Fibroblast of lung (primary cell): ENCODE data around the gene NEUROD1. TPM values are rescaled to one million over a fixed set of nuclear protein-coding genes. Genes with fewer than 3 reads are reported as not detected.
"Not testable (repeated sequence)": the region's sequence is repeated elsewhere in the genome, so short reads cannot be mapped to it uniquely, and the experiment has no call there.

ENCODE experiments used
- DNase-seq, 2 donors: peaks; one replicate each; pipeline versions ENCODE4 v3.0.0 to v3.0.0-alpha.2; 2010; ENCODE audit warnings: low read depth in 2 of 2
- H2AFZ ChIP-seq: 2 replicates; pipeline ENCODE4 v1.5.1; 2012; ENCODE audit warnings: low read length, control low read depth, inconsistent platforms
- H3K27ac ChIP-seq: 2 replicates; pipeline ENCODE4 v1.5.1; 2011; ENCODE audit warnings: low read length, control low read depth; ENCODE audit not compliant: insufficient read depth
- H3K27me3 ChIP-seq: 2 replicates; pipeline ENCODE4 v1.5.1; 2011; ENCODE audit warnings: mild to moderate bottlenecking, low read length; ENCODE audit not compliant: control insufficient read depth, insufficient read depth
- H3K36me3 ChIP-seq: 2 replicates; pipeline ENCODE4 v1.5.1; 2011; ENCODE audit warnings: low read length; ENCODE audit not compliant: control insufficient read depth, insufficient read depth
- H3K4me1 ChIP-seq: 2 replicates; pipeline ENCODE4 v1.5.1; 2011; ENCODE audit warnings: low read length; ENCODE audit not compliant: control insufficient read depth, insufficient read depth; ENCODE audit errors: extremely low read depth
- H3K4me2 ChIP-seq: 2 replicates; pipeline ENCODE4 v1.5.1; 2011; ENCODE audit warnings: low read length, control low read depth; ENCODE audit not compliant: insufficient read depth; ENCODE audit errors: extremely low read depth
- H3K4me3 ChIP-seq, 4 experiments: fragments of 200-600 bp in 1 of 4; sonication (generic) in 1 of 4; replicated peaks in 1 of 4; 2 replicates each; pipeline ENCODE4 v1.5.1; 2011 to 2016; ENCODE audit warnings: low read length in 4 of 4, low read depth in 3 of 4, mild to moderate bottlenecking in 3 of 4, control low read depth in 2 of 4, inconsistent platforms in 1 of 4, mixed read lengths in 1 of 4; ENCODE audit not compliant: insufficient read depth in 1 of 4; ENCODE audit errors: control extremely low read depth in 1 of 4
- H3K79me2 ChIP-seq: 2 replicates; pipeline ENCODE4 v1.5.1; 2012; ENCODE audit warnings: mild to moderate bottlenecking, low read length, inconsistent platforms; ENCODE audit not compliant: control insufficient read depth, insufficient read depth
- H3K9ac ChIP-seq: 2 replicates; pipeline ENCODE4 v1.5.1; 2011; ENCODE audit warnings: mild to moderate bottlenecking, low read length, control low read depth; ENCODE audit not compliant: insufficient read depth
- H3K9me3 ChIP-seq: 2 replicates; pipeline ENCODE4 v1.5.1; 2012; ENCODE audit warnings: low read depth, low read length; ENCODE audit not compliant: control insufficient read depth, insufficient read depth
- H4K20me1 ChIP-seq: 2 replicates; pipeline ENCODE4 v1.5.1; 2011; ENCODE audit warnings: low read length; ENCODE audit not compliant: control insufficient read depth, insufficient read depth; ENCODE audit errors: extremely low read depth
- CTCF ChIP-seq, 2 donors: IDR thresholded peaks in 1 of 2; conservative IDR thresholded peaks in 1 of 2; 1 replicate in 1 of 2; 2 replicates in 1 of 2; pipeline ENCODE4 v1.5.1; 2011 to 2012; ENCODE audit warnings: low read length in 2 of 2, control low read depth in 1 of 2, inconsistent platforms in 1 of 2, low read depth in 1 of 2, mild to moderate bottlenecking in 1 of 2
- EZH2 ChIP-seq: IDR thresholded peaks from 2 replicates; pipeline ENCODE4 v1.5.1; 2012; ENCODE audit warnings: low read length, control low read depth, mild to moderate bottlenecking; ENCODE audit errors: missing control alignments
- polyA plus RNA-seq, 2 donors: library from polyadenylated mRNA; depleted of rRNA in 1 of 2; stranded (reverse) in 1 of 2; unstranded in 1 of 2; fragments of >200 nt; gene quantifications; 2 replicates each; pipeline ENCODE4 v1.2.1, GENCODE V29; 2011 to 2012; ENCODE audit warnings: missing spikeins in 1 of 2
- total RNA-seq: library from RNA; depleted of rRNA; stranded (reverse); fragments of >200 nt; gene quantifications from 2 replicates; pipeline ENCODE4 v1.2.1, GENCODE V29; 2014

Gene NEUROD1
- total and polyA plus RNA-seq, 2 donors (not counting 1 experiment from before 2014, with no cell fraction given): not detected

DNA sequence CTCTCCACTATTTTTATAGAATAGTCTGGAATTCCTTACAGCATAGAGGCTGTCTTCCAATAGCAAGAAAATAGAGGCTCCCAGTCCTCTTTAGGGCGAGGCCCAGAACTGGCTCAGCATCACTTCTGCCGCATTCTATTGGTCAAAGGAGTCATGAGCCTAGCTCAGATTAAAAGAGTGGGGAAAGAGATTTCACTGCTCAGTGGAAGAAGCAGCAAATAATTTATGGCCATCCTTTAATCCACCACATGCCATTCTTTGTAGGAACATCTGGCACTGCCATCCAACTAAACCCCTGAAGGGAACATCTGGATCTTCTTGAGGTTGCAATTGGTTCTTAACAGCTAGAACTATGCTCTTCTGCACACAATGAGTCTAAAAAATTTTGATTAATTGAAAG is 43.4 kb upstream of the NEUROD1 start:
- TF ChIP-seq CTCF (conservative IDR thresholded peaks at IDR 0.05 in 1 of 2, IDR thresholded peaks at IDR 0.05 in 1 of 2; ENCODE audit: low read depth in 1 of 2, low read length in 2 of 2) (no peak), EZH2 (no peak)
- Histone ChIP-seq H3K4me3 (no peak overlapping the region), H2AFZ (no peak overlapping the region), H3K27ac (no peak overlapping the region), H3K9me3 (no peaks in the 10 kb centered on the region), H3K4me2 (no peak overlapping the region), H3K79me2 (no peaks in the 10 kb centered on the region), H3K36me3 (no peaks in the 10 kb centered on the region), H3K27me3 (peaks cover 2% of the 10 kb centered on the region), H4K20me1 (no peaks in the 10 kb centered on the region), H3K4me1 (no peaks in the 10 kb centered on the region), H3K9ac (no peak overlapping the region)
- DNase-seq: no peak

DNA sequence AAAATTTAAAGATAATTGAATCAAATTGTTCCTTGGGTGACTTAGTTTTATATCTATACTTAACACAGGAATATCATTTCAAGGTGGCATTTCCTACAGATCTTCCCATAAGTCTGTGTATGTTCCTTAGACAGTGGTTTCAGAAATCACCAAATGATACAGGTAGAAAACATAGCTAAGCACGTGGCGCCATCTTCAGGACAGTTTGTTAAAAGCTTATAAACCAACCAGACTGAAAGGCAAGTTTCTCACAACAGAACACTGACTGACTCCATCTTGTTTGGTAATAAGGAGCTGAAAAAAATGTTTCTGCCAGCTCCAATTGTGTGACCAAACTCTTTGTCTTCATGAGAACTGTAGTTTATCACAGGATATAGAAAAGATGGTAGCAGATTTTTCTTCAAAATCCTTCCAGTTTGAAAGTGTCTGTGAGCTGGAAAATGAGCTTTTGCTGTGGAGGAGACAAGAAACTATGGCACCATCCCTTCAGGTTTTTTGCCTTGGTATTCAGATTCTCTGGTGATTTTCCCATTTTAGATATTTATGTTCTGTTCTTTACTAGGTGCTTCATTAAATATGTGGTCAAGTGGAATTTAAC is 34.8 kb upstream of the NEUROD1 start:
- Histone ChIP-seq H3K9me3 (no peaks in the 10 kb centered on the region), H3K79me2 (no peaks in the 10 kb centered on the region), H4K20me1 (no peaks in the 10 kb centered on the region), H3K27me3 (no peaks in the 10 kb centered on the region), H3K36me3 (no peaks in the 10 kb centered on the region), H3K4me2 (no peak overlapping the region), H3K4me3 (no peak overlapping the region), H3K4me1 (no peaks in the 10 kb centered on the region), H2AFZ (no peak overlapping the region), H3K27ac (no peak overlapping the region), H3K9ac (no peak overlapping the region)
- peak; percentile 65 to 87 for DNase-seq
- TF ChIP-seq CTCF (conservative IDR thresholded peaks at IDR 0.05 in 1 of 2, IDR thresholded peaks at IDR 0.05 in 1 of 2; ENCODE audit: low read depth in 1 of 2, low read length in 2 of 2) (peak; percentile 59 to 63), EZH2 (no peak)

- not testable (repeated sequence) for DNase-seq, H4K20me1 ChIP-seq
These were observed 30.7 kb upstream of the NEUROD1 start for GRCh38 chr2:181711051-181711450.

GRCh38 chr2:181702519-181702918 is 22.2 kb upstream of the NEUROD1 start:
- not testable (repeated sequence) for H3K4me1 ChIP-seq, H3K4me2 ChIP-seq, H3K4me3 ChIP-seq, H3K27me3 ChIP-seq, H2AFZ ChIP-seq, H3K9me3 ChIP-seq, H3K27ac ChIP-seq, H4K20me1 ChIP-seq, H3K9ac ChIP-seq, H3K79me2 ChIP-seq, H3K36me3 ChIP-seq, DNase-seq

More at GRCh38 chr2:181711051-181711450, 30.7 kb upstream of the NEUROD1 start:
- not testable (repeated sequence) for H3K27me3 ChIP-seq, H3K36me3 ChIP-seq, H3K79me2 ChIP-seq, H2AFZ ChIP-seq, H3K4me1 ChIP-seq, H3K9me3 ChIP-seq, H3K27ac ChIP-seq, H3K9ac ChIP-seq, H3K4me2 ChIP-seq, H3K4me3 ChIP-seq
